Pancreas (tissue), 10 donors: ENCODE measurements around the gene LRRC49. TPM values are rescaled to one million over a fixed set of nuclear protein-coding genes. Genes with fewer than 3 reads are reported as not detected.

Source experiments
- ATAC-seq, 4 donors: fragments of 200-7000 bp; cut with Tn5 transposase; one replicate each; pipeline versions ENCODE4 v1.8.0 to v1.9.1; 2020; ENCODE audit warnings: mild to moderate bottlenecking in 4 of 4, moderate library complexity in 4 of 4
- DNase-seq, 6 donors: peaks; one replicate each; pipeline ENCODE4 v3.0.0-alpha.2; 2020
- FAIRE-seq: peaks from 2 replicates; lab custom pipeline; 2012; peaks lifted over from hg19 to GRCh38; lab: Jason Lieb, UNC
- H3K27ac ChIP-seq, 4 donors: fragments of 200-600 bp; sonication (generic); 1 replicate in 3 of 4; 2 replicates in 1 of 4; pipeline versions ENCODE4 v1.5.0 to v1.8.0; 2020
- H3K27me3 ChIP-seq, 4 donors: fragments of 200-600 bp; one replicate each; pipeline ENCODE4 v1.8.0; 2021
- H3K36me3 ChIP-seq, 3 donors: fragments of 200-600 bp; sonication (generic) in 1 of 3; one replicate each; pipeline versions ENCODE4 v1.5.0 to v1.8.0; 2020 to 2021
- H3K4me1 ChIP-seq, 3 donors: fragments of 200-600 bp; one replicate each; pipeline ENCODE4 v1.8.0; 2021
- H3K4me3 ChIP-seq, 4 donors: fragments of 200-600 bp; sonication (generic) in 2 of 4; one replicate each; pipeline versions ENCODE4 v1.5.0 to v1.8.0; 2020 to 2021
- H3K9me3 ChIP-seq, 4 donors: fragments of 200-600 bp; one replicate each; pipeline ENCODE4 v1.8.0; 2021
- WGBS, 2 donors: extraction: QIAGEN DNeasy Blood & Tissue Kit; methylation state at CpG; one replicate each; pipeline ENCODE4 v1.1.7; 2013; 5-methylcytosine and 5-hydroxymethylcytosine counted together
- intact Hi-C, 3 donors: fragments of 100-400 bp; cut with DNase I; formaldehyde crosslinking; loops; one replicate each; pipeline versions ENCODE4 v1.11.1 to v1.14.2; 2022
- polyA plus RNA-seq, 2 donors: library from polyadenylated mRNA; stranded (reverse); fragments of 200-250 nt; gene quantifications; one replicate each; pipeline ENCODE4 v1.2.3, GENCODE V29; 2013
- total RNA-seq, 6 donors: library from RNA; stranded (reverse); fragmentation: NEBNext Ultra II Directional in 4 of 6; extraction: Animal tissue kit (Norgen Biotek cat#: 25700) in 4 of 6; gene quantifications; one replicate each; pipeline versions ENCODE4 v1.2.1 to v1.2.4, GENCODE V29; 2021 to 2023
- TF ChIP-seq, protein P1 (sequence below), 4 donors: fragments of 200-600 bp; sonication (generic) in 3 of 4; IDR thresholded peaks; one replicate each; pipeline versions ENCODE4 v1.5.0 to v1.8.0; 2021; ENCODE audit warnings: antibody characterized with exemption in 4 of 4
- donor health status: healthy with polysubstance abuse.
- donor health status: DM: no; HTN: no; CAD: no; lungs with moderate emphysema.
- donor health status: DM: no; HTN: no; CAD: no.
- donor health status: control.
- donor health status: control.
- donor health status: Bipolar disorder and iron deficiency.
- donor health status: DM: yes; HTN: yes; CAD: no.
- donor health status: DM: no; HTN: no; CAD: no.
- donor health status: DM: no; HTN: no; CAD: no.
- donor health status: DM: yes; HTN: yes; CAD: no.

Gene LRRC49
- total and polyA plus RNA-seq, 8 donors: 1.7 to 6.4 (median 4.0) TPM

DNA sequence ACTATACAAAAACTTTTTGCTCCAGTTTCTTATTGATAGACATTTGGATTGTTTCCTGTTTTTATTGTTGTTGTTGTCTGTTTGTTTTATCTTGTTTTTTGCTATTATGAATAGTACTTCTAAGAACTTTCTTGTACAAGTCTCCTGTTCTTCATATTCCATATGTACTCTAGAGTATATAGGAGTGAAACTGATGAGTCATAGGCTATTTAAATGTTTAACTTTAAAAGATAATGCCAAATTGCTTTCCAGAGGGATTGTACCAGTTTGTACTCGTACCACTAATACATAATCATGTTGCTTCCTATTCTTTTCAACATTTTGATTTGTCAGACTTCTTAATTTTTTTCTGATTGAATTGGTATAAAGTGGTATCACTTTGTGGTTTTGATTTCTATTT is 19.6 kb downstream of the LRRC49 start:
- H3K9me3 ChIP-seq: peaks cover 0 to 4% (median 0%) of the 10 kb centered on the region in 4 donors
- FAIRE-seq (no peak), ATAC-seq (no peak), DNase-seq (no peak)
- intact Hi-C loops: no loop called here
- TF ChIP-seq, protein P1, sequence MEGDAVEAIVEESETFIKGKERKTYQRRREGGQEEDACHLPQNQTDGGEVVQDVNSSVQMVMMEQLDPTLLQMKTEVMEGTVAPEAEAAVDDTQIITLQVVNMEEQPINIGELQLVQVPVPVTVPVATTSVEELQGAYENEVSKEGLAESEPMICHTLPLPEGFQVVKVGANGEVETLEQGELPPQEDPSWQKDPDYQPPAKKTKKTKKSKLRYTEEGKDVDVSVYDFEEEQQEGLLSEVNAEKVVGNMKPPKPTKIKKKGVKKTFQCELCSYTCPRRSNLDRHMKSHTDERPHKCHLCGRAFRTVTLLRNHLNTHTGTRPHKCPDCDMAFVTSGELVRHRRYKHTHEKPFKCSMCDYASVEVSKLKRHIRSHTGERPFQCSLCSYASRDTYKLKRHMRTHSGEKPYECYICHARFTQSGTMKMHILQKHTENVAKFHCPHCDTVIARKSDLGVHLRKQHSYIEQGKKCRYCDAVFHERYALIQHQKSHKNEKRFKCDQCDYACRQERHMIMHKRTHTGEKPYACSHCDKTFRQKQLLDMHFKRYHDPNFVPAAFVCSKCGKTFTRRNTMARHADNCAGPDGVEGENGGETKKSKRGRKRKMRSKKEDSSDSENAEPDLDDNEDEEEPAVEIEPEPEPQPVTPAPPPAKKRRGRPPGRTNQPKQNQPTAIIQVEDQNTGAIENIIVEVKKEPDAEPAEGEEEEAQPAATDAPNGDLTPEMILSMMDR (IDR thresholded peaks at IDR 0.05): no peak
- no peaks in the 10 kb centered on the region for H3K27me3 ChIP-seq
- H3K36me3 ChIP-seq: no peaks in the 10 kb centered on the region
- no peak overlapping the region for H3K27ac ChIP-seq
- no peaks in the 10 kb centered on the region for H3K4me1 ChIP-seq
- WGBS, 2 donors: 70 to 82% methylated on average over 1 of the region's 1 CpG
- no peak overlapping the region for H3K4me3 ChIP-seq

DNA sequence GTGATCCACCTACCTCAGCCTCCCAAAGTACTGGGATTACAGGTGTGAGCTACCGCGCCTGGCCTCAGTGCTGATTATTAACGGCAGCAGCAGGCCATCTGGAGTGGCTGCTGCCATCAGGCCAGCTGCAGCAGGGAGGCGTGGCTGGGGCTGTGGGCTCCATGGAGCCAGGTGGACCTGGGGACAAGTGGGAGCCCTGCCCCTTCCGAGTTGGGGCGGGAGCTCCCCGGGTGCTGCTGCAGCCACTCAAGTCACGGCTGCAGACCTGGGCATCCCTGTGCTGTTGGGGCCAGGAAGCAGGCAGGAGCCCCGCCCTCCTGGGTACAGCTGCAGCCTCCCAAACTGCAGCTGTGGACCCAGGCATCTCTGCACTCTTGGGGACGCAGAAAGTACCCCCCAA is 23.9 kb downstream of the LRRC49 start:
- ATAC-seq (no peak), DNase-seq (peak in 1 of 6 donors; percentile 23), FAIRE-seq (no peak)
- H3K4me3 ChIP-seq: no peak overlapping the region
- H3K9me3 ChIP-seq: no peaks in the 10 kb centered on the region
- WGBS, 2 donors: 83 to 90% methylated on average over 10 of the region's 10 CpGs
- H3K4me1 ChIP-seq: no peaks in the 10 kb centered on the region
- TF ChIP-seq, protein P1 (IDR thresholded peaks at IDR 0.05): no peak
- no peaks in the 10 kb centered on the region for H3K36me3 ChIP-seq
- intact Hi-C loops: no loop called here
- H3K27me3 ChIP-seq: no peaks in the 10 kb centered on the region
- H3K27ac ChIP-seq: no peak overlapping the region

DNA sequence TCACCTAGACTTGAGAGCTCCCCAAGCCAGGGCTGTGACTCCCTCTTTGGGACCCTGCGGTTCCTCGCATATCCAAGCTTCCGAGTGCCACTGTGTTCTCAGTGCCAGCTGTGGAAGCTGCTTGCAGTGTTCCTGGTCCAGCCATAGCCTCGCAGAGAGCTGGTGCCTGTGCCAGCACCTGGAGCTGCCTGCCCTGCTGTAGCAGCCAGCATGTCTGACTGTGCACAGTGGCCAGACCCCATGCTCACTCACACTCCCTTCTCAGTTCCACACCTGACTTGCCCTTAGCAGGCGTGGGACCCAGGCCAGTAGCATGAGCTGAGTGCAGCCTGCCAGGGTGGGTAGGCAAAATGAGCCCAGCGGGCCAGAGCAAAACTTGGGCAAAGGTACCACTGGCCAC is 25.3 kb downstream of the LRRC49 start:
- FAIRE-seq (no peak), ATAC-seq (no peak), DNase-seq (no peak)
- H3K4me3 ChIP-seq: no peak overlapping the region
- no peaks in the 10 kb centered on the region for H3K9me3 ChIP-seq
- H3K27me3 ChIP-seq: no peaks in the 10 kb centered on the region
- intact Hi-C loops: no loop called here
- TF ChIP-seq, protein P1 (IDR thresholded peaks at IDR 0.05): no peak
- H3K36me3 ChIP-seq: no peaks in the 10 kb centered on the region
- 86 to 97% methylated on average over 6 of the region's 6 CpGs for WGBS, 2 donors
- no peaks in the 10 kb centered on the region for H3K4me1 ChIP-seq
- no peak overlapping the region for H3K27ac ChIP-seq

DNA sequence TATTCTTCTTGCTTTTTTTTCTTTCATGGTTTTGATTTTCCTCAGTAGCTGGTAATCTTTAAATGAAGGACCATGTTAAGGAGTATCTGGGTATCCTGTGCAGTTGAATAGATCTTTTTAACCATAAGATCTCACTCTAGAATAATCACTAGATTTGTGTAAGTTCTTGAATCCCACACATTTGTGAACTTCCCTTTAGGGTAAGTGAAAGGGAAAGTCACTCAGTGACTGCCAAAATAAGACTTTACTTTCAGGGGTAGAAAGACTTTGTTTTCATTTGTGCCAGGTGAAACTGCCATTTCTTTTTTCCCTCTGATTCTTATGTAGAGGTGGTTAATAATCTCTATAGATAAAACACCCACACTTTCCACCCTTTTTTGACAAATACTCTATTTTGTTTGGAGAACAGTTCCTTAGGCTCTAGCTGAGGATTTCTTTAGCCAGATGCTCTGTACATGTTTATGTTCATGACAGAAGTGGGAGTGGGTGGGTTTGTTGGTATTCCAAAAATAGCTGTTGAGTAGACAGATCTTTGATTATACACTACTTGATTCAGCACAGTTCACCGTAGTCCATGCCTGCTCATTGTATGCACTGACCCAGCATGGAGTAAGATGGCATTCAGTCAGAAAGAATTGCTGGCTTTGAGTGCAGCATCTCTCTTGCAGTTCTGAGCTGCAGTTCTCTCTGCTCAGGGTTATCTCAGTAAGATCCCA is 28.5 kb downstream of the LRRC49 start:
- no peak for FAIRE-seq
- WGBS, 2 donors: 49 to 64% methylated on average over 1 of the region's 1 CpG
- Histone ChIP-seq H3K4me3 (no peak overlapping the region), H3K4me1 (no peaks in the 10 kb centered on the region), H3K9me3 (no peaks in the 10 kb centered on the region), H3K27ac (no peak overlapping the region), H3K27me3 (no peaks in the 10 kb centered on the region), H3K36me3 (no peaks in the 10 kb centered on the region)
- TF ChIP-seq, protein P1 (IDR thresholded peaks at IDR 0.05): no peak
- ATAC-seq: no peak
- intact Hi-C loops: no loop called here
- no peak for DNase-seq

DNA sequence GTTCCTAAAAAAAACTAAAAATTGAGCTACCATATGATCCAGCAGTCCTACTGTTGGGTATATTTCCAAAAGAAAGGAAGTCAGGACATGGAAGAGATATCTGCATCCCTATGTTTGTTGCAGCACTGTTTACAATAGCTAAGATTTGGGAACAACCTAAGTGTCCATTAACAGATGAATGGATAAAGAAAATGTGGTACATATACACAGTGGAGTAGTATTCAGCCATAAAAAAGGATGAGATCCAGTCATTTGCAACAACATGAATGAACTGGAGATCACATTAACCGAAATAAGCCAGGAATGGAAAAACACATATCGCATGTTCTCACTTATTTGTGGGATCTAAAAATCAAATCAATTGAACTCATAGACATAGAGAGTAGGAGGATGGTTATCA is 29.5 kb downstream of the LRRC49 start:
- WGBS, 2 donors: 88 to 92% methylated on average over 2 of the region's 2 CpGs
- no peaks in the 10 kb centered on the region for H3K9me3 ChIP-seq
- no peak for ATAC-seq
- H3K4me1 ChIP-seq: no peaks in the 10 kb centered on the region
- intact Hi-C loops: no loop called here
- no peaks in the 10 kb centered on the region for H3K36me3 ChIP-seq
- FAIRE-seq: no peak
- no peak for DNase-seq
- H3K27ac ChIP-seq: no peak overlapping the region
- H3K27me3 ChIP-seq: no peaks in the 10 kb centered on the region
- TF ChIP-seq, protein P1 (IDR thresholded peaks at IDR 0.05): no peak
- H3K4me3 ChIP-seq: no peak overlapping the region
